ENCODE results near the gene CERKL.

DNA sequence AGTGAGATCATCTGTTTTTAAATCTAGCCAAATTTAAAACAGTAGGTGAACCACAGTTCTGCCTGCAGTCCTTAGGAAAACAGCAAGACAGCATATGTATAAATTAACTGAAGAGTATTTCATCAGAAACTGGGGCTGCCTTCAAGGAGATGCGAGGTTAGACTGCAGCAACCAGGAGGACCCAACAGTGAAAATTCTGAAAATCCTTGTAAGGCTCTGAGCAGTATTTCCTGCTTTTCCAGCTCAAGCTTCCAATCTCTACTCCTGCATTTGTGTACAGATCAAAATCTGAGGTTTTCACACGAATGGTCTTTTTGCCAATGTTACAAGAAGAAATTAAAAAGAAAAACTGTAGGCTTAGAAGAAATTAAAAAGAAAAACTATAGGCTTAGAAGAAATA is 43.7 kb downstream of the CERKL start:
- TF ChIP-seq POLR2AphosphoS5 (IDR thresholded peaks at IDR 0.05; ENCODE audit: low read depth, low read length) (no peak), TAF1 (IDR thresholded peaks at IDR 0.05; ENCODE audit: borderline replicate concordance, insufficient read depth, low read length) (no peak), SIN3A (IDR thresholded peaks at IDR 0.05; ENCODE audit: borderline replicate concordance, insufficient read depth, low read length) (no peak), FOXP2 (optimal IDR thresholded peaks at IDR 0.05; ENCODE audit: borderline replicate concordance, extremely low read depth, extremely low read length, insufficient read depth) (no peak)
- TF ChIP-seq, protein P1, sequence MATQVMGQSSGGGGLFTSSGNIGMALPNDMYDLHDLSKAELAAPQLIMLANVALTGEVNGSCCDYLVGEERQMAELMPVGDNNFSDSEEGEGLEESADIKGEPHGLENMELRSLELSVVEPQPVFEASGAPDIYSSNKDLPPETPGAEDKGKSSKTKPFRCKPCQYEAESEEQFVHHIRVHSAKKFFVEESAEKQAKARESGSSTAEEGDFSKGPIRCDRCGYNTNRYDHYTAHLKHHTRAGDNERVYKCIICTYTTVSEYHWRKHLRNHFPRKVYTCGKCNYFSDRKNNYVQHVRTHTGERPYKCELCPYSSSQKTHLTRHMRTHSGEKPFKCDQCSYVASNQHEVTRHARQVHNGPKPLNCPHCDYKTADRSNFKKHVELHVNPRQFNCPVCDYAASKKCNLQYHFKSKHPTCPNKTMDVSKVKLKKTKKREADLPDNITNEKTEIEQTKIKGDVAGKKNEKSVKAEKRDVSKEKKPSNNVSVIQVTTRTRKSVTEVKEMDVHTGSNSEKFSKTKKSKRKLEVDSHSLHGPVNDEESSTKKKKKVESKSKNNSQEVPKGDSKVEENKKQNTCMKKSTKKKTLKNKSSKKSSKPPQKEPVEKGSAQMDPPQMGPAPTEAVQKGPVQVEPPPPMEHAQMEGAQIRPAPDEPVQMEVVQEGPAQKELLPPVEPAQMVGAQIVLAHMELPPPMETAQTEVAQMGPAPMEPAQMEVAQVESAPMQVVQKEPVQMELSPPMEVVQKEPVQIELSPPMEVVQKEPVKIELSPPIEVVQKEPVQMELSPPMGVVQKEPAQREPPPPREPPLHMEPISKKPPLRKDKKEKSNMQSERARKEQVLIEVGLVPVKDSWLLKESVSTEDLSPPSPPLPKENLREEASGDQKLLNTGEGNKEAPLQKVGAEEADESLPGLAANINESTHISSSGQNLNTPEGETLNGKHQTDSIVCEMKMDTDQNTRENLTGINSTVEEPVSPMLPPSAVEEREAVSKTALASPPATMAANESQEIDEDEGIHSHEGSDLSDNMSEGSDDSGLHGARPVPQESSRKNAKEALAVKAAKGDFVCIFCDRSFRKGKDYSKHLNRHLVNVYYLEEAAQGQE (IDR thresholded peaks at IDR 0.05; ENCODE audit: insufficient read depth in 1 of 2, low read depth in 2 of 2, low read length in 2 of 2), result no peak

Measured in PFSK-1 (cell line).